NOMO-1 treated with DMSO at 0.1 percent for 48 hours (cell line): ENCODE results near the gene XBP1.
A peak's percentile ranks its signal among the peaks of the same experiment; 100 is the strongest.
"Not testable (repeated sequence)": the region's sequence is repeated elsewhere in the genome, so short reads cannot be mapped to it uniquely, and the experiment has no call there.

Experiments
- DNase-seq: peaks from one replicate; lab custom pipeline; 2025; ENCODE audit not compliant: unreplicated experiment; lab: John Stamatoyannopoulos, UW

The XBP1 gene

DNA sequence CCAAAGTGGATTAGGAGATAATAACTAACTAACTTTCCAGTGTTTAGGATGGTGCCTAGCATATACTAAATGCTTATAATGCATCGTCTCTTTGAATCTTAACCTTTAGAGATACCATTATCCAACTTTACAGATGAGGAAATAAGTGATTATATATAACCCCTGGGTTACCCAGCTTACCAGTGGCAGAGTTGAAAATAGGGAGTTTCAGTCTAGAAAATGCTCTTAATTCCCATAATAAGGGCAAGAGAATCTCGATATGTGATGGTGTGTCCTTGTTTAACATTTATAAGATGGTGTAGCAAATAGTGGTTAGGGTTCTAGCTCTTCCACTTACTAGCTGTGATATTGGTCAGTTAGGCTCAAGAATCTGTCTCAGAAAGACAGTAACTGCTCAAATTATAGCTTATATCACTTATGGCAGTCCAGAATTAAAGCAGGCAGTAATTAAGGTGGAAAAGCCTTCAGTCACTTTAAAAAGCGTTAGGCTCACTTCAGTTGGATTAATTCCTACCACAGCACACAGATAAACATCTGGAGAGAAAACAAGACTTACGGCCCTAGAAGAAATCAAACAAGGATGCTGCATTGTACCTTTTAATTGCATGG lies 6.3 kb downstream of the XBP1 start:
- DNase-seq = no peak

DNA sequence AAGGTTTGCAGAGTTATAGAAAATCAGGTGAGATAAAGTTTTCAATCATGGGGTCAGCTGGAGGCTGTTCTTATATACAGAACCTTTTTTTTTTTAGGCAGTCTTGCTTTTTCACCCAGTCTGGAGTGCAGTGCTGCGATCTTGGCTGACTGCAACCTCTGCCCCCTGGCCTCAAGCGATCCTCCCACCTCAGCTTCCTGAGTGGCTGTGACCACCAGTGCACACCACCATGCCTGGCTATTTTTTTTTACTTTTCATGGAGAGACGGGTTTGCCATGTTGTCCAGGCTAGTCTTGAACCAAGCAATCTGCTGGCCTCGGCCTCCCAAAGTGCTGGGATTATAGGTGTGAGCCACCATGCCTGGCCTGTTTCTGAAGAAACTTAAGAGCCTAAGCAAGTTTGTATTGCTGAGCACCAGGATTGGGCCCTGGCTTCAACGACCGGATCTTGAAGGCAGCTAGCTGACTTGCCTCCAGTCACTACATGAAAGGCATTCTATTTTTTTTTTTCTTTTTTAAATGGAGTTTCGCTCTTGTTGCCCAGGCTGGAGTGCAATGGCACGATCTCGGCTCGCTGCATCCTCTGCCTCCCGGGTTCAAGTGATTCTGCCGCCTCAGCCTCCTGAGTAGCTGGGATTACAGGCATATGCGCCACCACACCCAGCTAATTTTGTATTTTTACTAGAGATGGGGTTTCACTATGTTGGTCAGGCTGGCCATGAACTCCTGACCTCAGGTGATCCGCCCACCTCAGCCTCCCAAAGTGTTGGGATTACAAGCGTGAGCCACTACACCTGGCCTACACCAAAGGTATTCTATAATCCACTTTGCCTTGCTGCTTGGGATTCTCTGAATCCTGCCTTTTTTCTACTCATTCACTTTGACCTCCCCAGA lies 7.6 kb downstream of the XBP1 start:
- DNase-seq = no peak

DNA sequence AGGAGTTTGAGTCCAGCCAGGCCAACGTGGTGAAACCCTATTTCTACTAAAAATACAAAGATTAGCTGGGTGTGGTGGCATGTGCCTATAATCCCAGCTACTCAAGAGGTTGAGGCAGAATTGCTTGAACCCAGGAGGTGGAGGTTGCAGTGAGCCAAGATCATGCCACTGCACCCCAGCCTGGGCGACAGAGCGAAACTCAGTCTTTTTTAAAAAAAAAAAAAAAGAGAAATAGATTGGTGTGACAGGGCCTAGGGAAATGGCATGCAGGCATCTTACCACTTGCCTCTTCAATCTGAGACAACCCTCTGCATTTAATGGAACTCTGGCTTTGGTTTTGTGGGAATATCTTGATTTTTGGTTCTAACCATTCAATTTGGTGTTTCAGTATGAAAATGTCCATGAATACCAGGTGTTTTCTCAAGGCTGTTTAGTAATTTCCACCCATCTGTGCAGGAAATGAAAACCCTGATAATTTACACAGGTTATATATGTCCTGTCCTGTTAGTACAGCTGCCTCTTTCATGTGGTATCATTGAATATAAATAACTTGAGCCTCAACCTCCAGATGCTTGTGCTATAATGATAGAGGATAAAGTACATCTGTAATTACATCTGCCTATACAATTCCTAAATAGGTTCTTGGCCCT lies 8.4 kb downstream of the XBP1 start:
- DNase-seq = no peak

DNA sequence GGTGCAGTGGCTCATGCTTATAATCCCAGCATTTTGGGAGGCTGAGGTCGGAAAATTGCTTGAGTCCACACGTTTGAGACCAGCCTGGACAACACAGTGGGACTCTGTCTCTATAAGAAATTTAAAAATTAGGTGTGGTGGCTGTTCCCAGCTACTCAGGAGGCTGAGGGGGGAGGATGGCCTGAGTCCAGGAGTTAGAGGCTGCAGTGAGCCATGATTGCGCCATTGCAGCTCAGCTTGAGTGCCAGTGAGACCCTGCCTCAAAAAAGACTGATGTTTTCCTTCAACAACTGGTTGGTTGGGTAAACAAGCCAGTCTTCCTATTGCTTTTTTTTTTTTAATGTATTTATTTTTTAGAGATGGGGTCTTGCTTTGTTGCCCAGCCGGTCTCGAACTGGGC lies 9.2 kb downstream of the XBP1 start:
- no peak for DNase-seq

DNA sequence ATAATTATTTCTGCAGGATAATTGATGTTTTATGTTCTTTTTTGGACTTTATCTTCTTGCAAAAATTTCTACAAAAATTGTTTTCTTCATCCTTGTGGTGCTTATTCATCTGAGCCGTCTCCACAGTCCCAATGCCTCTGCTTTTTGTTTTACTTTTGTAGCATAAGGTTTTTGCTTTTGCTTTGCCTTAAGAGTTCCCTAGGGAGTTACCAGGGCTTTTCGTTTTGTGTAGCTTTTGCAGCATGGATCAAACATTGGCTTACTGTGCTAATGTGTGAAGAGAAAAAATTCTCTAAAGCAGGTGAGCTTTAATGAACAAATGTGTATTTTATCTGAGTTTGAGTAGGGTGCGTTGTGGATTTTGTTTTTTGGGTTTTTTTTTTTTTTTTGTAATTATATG lies 11.8 kb downstream of the XBP1 start:
- no peak for DNase-seq

DNA sequence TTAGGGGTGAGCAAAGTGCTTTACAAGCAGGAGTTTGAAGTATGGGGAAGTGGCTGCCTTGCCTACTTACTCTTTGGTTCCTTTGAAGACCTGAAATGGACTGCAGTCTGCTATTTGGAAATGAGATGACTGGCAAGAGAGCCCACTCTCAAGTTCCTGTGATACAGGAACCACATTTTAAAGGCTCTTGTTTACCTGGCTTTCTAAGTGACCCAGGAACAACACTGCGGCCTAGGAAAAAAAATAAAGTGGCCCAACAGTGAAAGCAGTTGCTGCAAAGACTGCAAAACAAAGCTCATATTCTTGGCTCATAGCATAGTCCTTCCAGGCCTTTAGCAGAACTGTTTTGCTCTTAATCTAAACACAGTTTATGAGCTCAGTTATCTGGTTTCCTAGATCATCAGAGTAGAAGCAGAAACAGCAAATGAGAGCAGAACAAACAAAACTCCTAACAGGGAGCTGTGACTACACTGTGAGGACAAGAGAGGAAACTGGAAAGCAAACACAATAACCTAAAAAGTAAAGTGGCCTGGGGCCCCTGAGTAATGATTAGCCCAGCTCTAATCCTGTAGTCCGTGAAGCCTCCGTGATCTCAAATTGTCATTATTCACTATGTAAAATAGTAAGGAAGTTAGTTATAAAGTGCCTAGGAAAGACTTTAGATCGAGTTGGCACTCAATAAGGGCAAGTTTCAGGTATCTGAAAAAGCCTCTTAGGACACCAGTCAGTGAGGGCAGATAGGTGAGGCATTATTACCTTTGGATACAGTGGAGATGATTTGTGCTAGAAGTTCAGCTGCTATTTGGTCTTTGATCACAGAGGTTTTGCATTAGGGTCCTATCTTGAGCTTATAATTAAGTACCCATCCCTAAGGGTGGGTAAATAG lies 16.3 kb downstream of the XBP1 start:
- no peak for DNase-seq

DNA sequence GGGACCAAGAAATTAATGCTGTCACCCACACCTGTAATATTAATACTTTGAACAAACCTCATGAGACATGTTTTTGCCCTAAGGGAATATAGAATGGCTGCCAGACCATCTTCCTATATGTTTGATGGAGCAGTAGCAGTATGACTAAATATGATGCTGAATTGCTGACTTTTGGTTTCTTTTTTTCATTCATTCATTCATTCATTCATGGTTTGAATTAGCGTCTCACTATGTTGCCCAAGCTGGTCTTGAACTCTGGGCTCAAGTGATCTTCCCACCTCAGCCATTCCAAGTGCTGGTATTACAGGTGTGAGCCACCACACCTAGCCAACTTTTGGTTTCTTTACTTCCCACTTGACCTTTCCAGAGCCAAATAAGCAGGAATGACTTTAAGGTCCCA lies 20.1 kb downstream of the XBP1 start:
- DNase-seq = no peak

DNA sequence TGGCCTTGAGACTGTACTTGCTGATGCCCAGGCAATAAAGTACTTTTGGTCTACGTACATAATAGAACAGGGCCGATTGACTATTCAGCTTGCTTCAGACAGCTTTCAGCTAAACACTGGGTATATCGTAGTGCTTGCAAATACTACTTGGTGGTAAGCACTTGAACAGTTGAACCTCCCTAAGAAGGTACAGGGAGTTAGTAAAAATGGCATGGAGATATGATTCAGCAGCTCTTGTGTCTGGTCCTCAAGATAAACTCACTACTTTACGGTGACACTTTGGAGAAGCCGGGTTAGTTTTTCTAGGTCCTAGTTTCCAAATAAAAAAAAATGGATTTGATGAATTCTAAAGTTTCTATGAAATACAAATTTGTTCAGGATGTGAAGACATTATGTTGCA lies 20.5 kb downstream of the XBP1 start:
- no peak for DNase-seq

DNA sequence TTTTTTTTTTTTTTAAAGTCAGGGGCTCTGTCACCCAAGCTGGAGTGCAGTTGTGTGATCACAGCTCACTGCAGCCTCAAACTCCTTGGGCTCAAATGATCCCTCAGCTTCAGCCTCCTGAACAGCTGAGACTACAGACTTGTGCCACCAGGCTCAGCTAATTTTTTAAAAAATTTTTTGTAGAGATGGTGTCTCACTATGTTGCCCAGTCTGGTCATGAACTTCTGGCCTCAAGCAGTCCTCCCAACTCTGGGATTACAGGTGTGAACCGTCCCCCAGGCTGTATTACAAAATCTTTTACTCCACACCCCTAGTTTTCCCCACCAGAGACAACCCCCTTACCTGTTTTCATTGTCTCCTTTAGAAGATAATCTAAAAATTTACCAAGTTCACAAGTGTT lies 26.0 kb downstream of the XBP1 start:
- DNase-seq = no peak

DNA sequence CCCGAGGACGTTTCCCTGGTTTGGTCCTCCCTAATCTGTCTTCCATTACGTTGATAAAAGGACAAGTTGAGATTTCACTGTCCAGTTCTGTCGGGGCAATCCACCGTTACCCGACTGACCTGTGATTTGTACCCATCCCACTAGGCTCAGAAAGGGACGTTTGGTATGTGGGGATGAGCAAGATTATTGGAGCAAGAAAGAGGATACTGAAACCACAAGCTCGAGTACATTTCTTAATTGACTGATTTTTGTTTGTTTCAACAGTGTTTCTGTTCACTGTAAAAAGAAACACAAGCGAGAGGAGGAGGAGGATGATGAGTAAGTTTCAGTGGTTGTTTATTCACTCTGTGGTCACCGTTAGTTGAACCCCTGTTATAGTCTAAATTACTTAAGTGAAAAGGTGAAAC lies 26.9 kb downstream of the XBP1 start:
- peak; percentile 47 for DNase-seq

DNA sequence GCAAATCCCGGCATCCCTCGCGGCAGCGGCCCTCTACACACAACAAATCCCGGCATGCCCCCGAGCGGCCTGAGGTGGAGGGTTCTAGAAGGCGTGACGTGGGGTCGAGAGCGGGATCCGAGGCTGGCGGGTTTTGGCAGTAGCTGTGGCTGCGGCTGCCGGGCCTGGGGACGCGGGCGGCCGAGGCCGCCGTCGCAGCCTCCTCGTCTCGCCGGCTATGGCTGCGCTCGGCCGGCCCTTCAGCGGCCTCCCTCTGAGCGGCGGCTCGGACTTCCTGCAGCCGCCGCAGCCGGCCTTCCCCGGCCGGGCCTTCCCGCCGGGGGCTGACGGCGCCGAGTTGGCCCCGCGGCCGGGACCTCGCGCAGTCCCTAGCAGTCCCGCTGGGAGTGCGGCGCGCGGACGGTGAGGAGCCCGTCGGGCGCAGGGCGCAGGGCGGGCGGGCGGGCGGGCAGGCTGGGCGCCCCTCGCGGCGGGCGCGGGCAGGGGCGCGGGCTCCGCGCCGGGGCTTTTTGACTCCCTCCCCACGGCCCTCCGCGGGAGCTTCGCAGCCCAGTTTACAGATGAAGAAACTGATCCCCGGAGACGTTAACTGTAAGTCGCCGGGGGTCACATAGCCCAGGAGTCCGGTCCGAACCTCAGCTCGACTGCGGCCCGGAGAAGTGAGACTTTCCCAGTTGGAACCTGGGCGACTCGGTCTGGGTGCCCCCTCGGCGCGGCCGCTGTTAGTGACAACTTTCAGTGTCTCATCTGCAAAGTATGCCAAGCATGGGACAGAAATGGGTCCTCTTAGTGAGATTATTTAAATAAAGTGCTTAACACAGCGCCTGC lies 27.5 kb downstream of the XBP1 start, which contains the start of gene CCDC117:
Gene CCDC117, plus strand, starts transcription at position 63 of the 828 bp plus-strand sequence. Its CDS starts 155 bp downstream, at position 218.
- DNase-seq = peak; percentile 94

DNA sequence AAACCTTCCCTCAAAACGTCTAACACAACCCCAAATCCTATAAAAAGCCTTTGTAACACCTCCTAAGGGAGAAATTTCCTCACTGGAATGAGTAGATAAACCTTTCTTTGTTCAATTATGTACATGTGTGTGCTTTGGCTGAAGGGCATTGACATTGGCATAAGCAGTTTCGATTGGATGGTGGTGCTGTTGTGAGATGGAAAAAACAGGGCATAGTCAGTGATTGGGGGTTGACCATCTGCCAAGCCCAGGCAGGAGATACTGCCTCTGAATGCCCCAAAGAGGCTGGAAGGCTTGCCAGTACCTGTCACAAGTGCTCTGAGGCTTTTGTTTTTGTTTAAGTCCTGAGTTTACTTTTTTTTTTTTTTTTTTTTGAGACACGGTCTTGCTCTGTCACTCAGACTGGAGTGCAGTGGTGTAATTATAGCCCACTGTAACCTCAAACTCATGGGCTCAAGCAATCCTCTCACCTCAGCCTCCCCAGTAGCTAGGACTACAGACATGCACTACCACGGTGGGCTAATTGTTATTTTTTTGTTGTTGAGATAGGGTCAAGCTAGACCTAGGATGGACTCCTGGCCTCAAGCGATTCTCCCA lies 29.1 kb downstream of the XBP1 start:
- no peak for DNase-seq

DNA sequence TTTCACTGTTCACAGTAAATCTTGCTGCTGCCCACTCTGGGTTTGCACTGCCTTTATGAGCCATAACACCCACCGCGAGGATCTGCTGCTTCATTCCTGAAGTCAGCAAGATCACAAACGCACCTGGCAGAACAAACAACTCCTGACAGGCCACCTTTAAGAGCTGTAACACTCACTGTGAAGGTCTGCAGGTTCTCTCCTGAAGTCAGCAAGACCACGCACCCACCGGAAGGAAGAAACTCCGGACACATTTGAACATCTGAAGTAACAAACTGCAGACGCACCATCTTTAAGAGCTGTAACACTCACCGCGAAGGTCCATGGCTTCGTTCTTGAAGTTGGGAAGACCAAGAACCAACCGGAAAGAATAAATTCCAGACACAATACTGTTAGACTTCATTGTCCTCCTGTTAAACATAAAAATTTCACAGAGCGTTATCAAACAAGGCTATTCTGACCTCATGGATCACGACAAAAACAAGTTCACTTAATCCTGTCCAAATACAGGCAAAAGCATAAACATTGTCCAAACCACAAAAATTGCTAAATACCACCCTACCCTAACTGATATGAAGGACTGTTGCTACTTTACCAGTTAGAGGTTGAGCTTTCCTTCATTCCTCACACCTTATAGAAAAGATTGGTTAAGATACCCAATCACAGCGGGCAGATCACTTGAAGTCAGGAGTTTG lies 30.8 kb downstream of the XBP1 start:
- no peak for DNase-seq

DNA sequence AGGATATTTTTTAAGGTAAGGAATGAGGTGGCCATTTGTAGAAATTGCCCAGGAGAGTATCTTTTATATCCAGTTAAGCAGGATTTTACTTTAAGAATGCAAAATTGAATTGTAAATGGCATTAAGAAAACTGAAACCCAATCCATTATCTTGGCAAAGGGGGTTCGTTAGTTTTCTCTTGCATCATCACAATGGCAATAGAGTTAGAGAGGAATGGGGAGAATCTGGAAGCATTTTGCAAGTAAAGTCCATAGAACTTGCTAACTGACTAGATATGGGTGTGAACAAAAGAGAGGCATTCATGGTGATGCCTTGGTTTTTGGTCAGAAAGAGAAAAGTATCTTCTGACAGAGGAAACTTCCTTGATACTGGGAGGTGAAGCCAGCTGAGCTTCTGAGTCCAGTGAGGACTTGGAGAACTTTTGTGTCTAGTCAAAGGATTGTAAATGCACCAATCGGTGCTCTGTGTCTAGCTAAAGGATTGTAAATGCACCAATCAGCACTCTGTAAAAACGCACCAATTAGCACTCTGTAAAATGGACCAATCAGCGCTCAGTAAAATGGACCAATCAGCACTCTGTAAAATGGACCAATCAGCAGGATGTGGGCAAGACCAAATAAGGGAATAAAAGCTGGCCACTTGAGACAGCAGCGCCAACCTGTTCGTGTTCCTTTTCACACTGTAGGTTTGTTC lies 31.5 kb downstream of the XBP1 start:
- DNase-seq = no peak

DNA sequence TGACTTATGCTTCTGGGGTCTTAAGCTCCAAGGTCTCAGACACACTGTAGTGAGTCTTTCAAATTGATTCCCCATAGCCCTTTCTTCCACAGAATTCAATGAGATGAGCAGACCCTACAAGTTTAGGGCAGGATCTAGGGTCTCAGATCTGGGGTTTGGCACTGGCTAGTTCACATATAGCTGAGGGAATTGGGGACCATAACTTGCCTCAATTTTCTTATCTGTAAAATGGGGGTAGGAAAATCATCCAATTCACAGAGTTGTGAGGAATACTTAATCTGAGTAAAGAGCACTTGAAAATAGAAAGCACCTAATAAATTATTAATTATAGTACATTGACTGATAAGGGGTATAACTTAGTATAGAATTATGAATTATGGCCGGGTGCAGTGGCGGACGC lies 33.7 kb downstream of the XBP1 start:
- no peak for DNase-seq

DNA sequence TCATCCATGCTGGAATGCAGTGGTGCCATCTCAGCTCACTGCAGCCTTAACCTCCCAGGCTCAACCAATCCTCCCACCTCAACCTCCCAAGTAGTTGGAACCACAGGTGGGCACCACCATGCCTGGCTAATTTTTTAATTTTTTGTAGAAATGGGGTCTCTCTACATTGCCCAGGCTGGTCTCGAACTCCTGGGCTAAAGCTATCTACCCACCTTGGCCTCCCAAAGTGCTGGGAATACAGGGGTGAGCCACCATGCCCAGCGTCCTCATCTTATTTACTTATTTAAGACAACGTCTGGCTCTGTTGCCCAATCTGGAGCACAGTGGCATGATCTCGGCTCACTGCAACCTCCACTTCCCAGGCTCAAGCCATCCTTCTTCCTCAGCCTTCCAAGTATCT lies 38.4 kb downstream of the XBP1 start:
- DNase-seq = not testable (repeated sequence)

DNA sequence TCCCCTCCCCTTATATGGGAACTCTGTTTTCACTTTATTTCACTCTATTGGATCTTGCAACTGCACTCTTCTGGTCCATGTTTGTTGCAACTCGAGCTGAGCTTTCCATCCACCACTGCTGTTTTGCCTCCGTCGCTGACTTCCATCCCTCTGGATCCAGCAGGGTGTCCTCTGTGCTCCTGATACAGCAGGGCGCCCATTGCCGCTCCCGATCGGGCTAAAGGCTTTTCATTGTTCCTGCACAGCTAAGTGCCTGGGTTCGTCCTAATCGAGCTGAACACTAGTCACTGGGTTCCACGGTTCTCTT lies 39.0 kb downstream of the XBP1 start:
- DNase-seq = no peak

DNA sequence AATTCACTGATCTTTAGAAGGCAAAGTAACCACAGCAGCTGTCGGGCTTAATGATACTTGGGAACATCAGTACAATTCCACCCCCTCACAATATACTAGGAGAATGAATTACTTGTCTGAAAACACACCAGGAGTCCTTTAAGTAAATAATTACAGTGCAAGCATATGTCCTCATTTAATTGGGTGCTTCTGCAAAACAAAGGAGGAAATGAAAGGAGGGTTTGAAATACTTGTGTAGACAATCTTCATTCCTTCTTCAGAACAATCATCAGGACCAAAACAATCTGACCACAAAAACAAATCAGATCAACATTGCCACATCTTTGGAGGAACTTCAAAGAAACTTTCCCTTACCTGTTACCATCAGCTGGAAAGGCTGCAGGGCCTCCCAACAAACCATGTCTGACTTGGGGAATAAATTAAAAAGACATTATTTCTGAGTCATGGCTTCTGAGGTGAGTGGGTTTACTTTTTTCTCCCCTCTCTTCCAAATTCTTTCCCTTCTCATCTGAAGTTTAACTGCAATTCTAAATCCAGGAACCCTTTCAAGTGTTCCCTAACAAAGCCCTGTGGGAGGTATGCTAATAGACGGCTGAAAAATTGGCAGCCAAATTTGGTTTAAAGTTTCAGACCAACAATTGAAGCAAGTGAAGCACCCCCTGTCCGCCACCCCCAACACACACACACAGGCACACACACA lies 40.4 kb downstream of the XBP1 start:
- DNase-seq = peak; percentile 80
